Gastroesophageal sphincter (tissue), 4 donors: ENCODE results near the gene FUT8. TPM values are rescaled to one million over a fixed set of nuclear protein-coding genes. Genes with fewer than 3 reads are reported as not detected.

Experiments used
- ATAC-seq: fragments of 150-250 bp; one replicate; pipeline ENCODE4 v1.9.1; 2016; ENCODE audit warnings: mild to moderate bottlenecking, moderate library complexity
- H3K27ac ChIP-seq, 4 donors: fragments of 200-600 bp; sonication (generic) in 3 of 4; 1 replicate in 3 of 4; 2 replicates in 1 of 4; pipeline ENCODE4 v1.5.1; 2016 to 2019
- H3K27me3 ChIP-seq: fragments of 200-600 bp; sonication (generic); one replicate; pipeline ENCODE4 v1.5.1; 2019
- H3K36me3 ChIP-seq, 2 donors: fragments of 200-600 bp; sonication (generic); one replicate each; pipeline ENCODE4 v1.5.1; 2019; ENCODE audit warnings: control low read depth in 1 of 2
- H3K4me1 ChIP-seq, 3 donors: fragments of 200-600 bp; sonication (generic); 1 replicate in 2 of 3; 2 replicates in 1 of 3; pipeline ENCODE4 v1.5.1; 2016 to 2019; ENCODE audit warnings: control low read depth in 2 of 3
- H3K4me3 ChIP-seq, 2 donors: fragments of 200-600 bp; sonication (generic); one replicate each; pipeline ENCODE4 v1.5.1; 2019; ENCODE audit warnings: mild to moderate bottlenecking in 1 of 2, moderate library complexity in 1 of 2
- H3K9me3 ChIP-seq, 3 donors: fragments of 200-600 bp; sonication (generic); one replicate each; pipeline ENCODE4 v1.5.1; 2017 to 2019; ENCODE audit warnings: control low read depth in 2 of 3
- CTCF ChIP-seq, 4 experiments: fragments of 200-600 bp in 2 of 4; fragments of 450-650 bp in 2 of 4; sonication (generic) in 1 of 4; IDR thresholded peaks; one replicate each; pipeline ENCODE4 v1.5.1; 2017 to 2019; ENCODE audit warnings: antibody characterized with exemption in 4 of 4, mild to moderate bottlenecking in 2 of 4, moderate library complexity in 2 of 4
- EP300 ChIP-seq: sonication (generic); formaldehyde crosslinking; IDR thresholded peaks from one replicate; pipeline ENCODE4 v1.6.1; 2017; ENCODE audit warnings: antibody characterized with exemption, mild to moderate bottlenecking
- POLR2A ChIP-seq, 2 donors: fragments of 450-650 bp; IDR thresholded peaks; one replicate each; pipeline ENCODE4 v1.6.1; 2017; ENCODE audit warnings: antibody characterized with exemption in 2 of 2, mild to moderate bottlenecking in 2 of 2, moderate library complexity in 1 of 2
- POLR2AphosphoS5 ChIP-seq: sonication (generic); formaldehyde crosslinking; IDR thresholded peaks from one replicate; pipeline ENCODE4 v1.6.1; 2017; ENCODE audit warnings: antibody characterized with exemption
- WGBS, 2 donors: methylation state at CpG; one replicate each; pipeline ENCODE4 v1.1.5; 2018; ENCODE audit warnings: low coverage in 1 of 2; 5-methylcytosine and 5-hydroxymethylcytosine counted together
- total RNA-seq, 4 donors: library from RNA; depleted of rRNA; stranded (reverse); fragments of >200 nt; gene quantifications; one replicate each; pipeline ENCODE4 v1.1.0, GENCODE V29; 2016

Gene FUT8
- total RNA-seq, 4 donors from 2014 or later = 16.9 to 35.2 (median 30.8) TPM

- H3K4me1 ChIP-seq = peaks cover 0 to 24% (median 7%) of the 10 kb centered on the region in 3 donors
- H3K27me3 ChIP-seq = no peaks in the 10 kb centered on the region
- 78 to 98% methylated on average over 2 of the region's 2 CpGs for WGBS, 2 donors
- TF ChIP-seq CTCF (IDR thresholded peaks at IDR 0.05) (no peak), POLR2A (IDR thresholded peaks at IDR 0.05) (no peak), POLR2AphosphoS5 (no peak), EP300 (no peak)
- H3K36me3 ChIP-seq = no peaks in the 10 kb centered on the region
- H3K4me3 ChIP-seq = no peak overlapping the region
- peak overlapping the region in 2 of 4 donors; percentile 86 to 94 for H3K27ac ChIP-seq
- H3K9me3 ChIP-seq = no peaks in the 10 kb centered on the region
- ATAC-seq = no peak
Observed at GRCh38 chr14:65410640-65411039, 1.9 kb upstream of the FUT8 start.

- H3K27ac ChIP-seq = peak overlapping the region; percentile 86 to 94 (median 90)
- peak overlapping the region; percentile 68 to 76 for H3K4me3 ChIP-seq
- H3K36me3 ChIP-seq = no peaks in the 10 kb centered on the region
- TF ChIP-seq POLR2A (IDR thresholded peaks at IDR 0.05) = peak; percentile 62 to 76
- TF ChIP-seq POLR2AphosphoS5 = peak; percentile 67
- TF ChIP-seq EP300 = no peak
- peak; percentile 84 for ATAC-seq
- peaks cover 0 to 24% (median 7%) of the 10 kb centered on the region in 3 donors for H3K4me1 ChIP-seq
- H3K27me3 ChIP-seq = no peaks in the 10 kb centered on the region
- H3K9me3 ChIP-seq = no peaks in the 10 kb centered on the region
- 0% methylated on average over 2 of the region's 31 CpGs; no CpG with 5 or more reads in 1 of the 2 donors for WGBS, 2 donors
Observed at GRCh38 chr14:65411656-65412031, 886 bp upstream of the FUT8 start.

GRCh38 chr14:65412856-65413738 lies 567 bp downstream of the FUT8 start:
- TF ChIP-seq CTCF (IDR thresholded peaks at IDR 0.05) (no peak), POLR2AphosphoS5 (no peak), EP300 (no peak), POLR2A (IDR thresholded peaks at IDR 0.05) (no peak)
- Histone ChIP-seq H3K27ac (peak overlapping the region; percentile 86 to 94 (median 90)), H3K4me3 (peak overlapping the region; percentile 68 to 76), H3K9me3 (no peaks in the 10 kb centered on the region), H3K4me1 (peaks cover 0 to 24% (median 7%) of the 10 kb centered on the region in 3 donors), H3K36me3 (no peaks in the 10 kb centered on the region), H3K27me3 (no peaks in the 10 kb centered on the region)
- ATAC-seq = peak; percentile 69
- no CpG with 5 or more reads among the region's 87 CpGs for WGBS, 2 donors

- Histone ChIP-seq H3K4me1 (peaks cover 0 to 24% (median 7%) of the 10 kb centered on the region in 3 donors), H3K27me3 (no peaks in the 10 kb centered on the region), H3K4me3 (peak overlapping the region; percentile 68 to 76), H3K27ac (peak overlapping the region in 3 of 4 donors; percentile 86 to 94 (median 93)), H3K9me3 (no peaks in the 10 kb centered on the region), H3K36me3 (no peaks in the 10 kb centered on the region)
- ATAC-seq = no peak
- TF ChIP-seq EP300 (no peak), POLR2AphosphoS5 (no peak), POLR2A (IDR thresholded peaks at IDR 0.05) (no peak), CTCF (IDR thresholded peaks at IDR 0.05) (no peak)
- WGBS, 2 donors = 8 to 25% methylated on average over 4 to 6 of the region's 6 CpGs
Observed at GRCh38 chr14:65413739-65414045, 1.2 kb downstream of the FUT8 start.

GRCh38 chr14:65414961-65415589 lies 2.5 kb downstream of the FUT8 start:
- no peak for TF ChIP-seq EP300
- TF ChIP-seq CTCF (IDR thresholded peaks at IDR 0.05) = peak in 2 of 4 experiments; percentile 32 to 58

More at GRCh38 chr14:65414961-65415589, 2.5 kb downstream of the FUT8 start:
- H3K27ac ChIP-seq = no peak overlapping the region
- no peaks in the 10 kb centered on the region for H3K9me3 ChIP-seq
- ATAC-seq = no peak
- no peaks in the 10 kb centered on the region for H3K27me3 ChIP-seq
- H3K4me3 ChIP-seq = no peak overlapping the region
- no peaks in the 10 kb centered on the region for H3K36me3 ChIP-seq
- 75 to 85% methylated on average over 3 of the region's 3 CpGs for WGBS, 2 donors
- H3K4me1 ChIP-seq = peaks cover 0 to 24% (median 7%) of the 10 kb centered on the region in 3 donors
